IMR-90 (cell line): ENCODE measurements around the gene LRPAP1.
"Not testable (repeated sequence)": the region's sequence is repeated elsewhere in the genome, so short reads cannot be mapped to it uniquely, and the experiment has no call there.

Experiments used
- BHLHE40 ChIP-seq: fragments of 150-350 bp; IDR thresholded peaks from 2 replicates; pipeline ENCODE4 v1.6.1; 2016; ENCODE audit warnings: mild to moderate bottlenecking, low read depth, low read length
- CEBPB ChIP-seq: IDR thresholded peaks from 2 replicates; pipeline ENCODE4 v1.6.1; 2012; ENCODE audit warnings: low read depth, low read length, improper control_type of control experiment
- CHD1 ChIP-seq: IDR thresholded peaks from 2 replicates; pipeline ENCODE4 v1.6.1; 2012; ENCODE audit warnings: low read depth, low read length, improper control_type of control experiment
- CTCF ChIP-seq: conservative IDR thresholded peaks from 2 replicates; pipeline ENCODE4 v1.5.1; 2012; ENCODE audit warnings: mild to moderate bottlenecking, low read depth, low read length, improper control_type of control experiment
- MAFK ChIP-seq: IDR thresholded peaks from 2 replicates; pipeline ENCODE4 v1.6.1; 2012; ENCODE audit warnings: low read depth, low read length, improper control_type of control experiment
- MAZ ChIP-seq: IDR thresholded peaks from 2 replicates; pipeline ENCODE4 v1.6.1; 2012; ENCODE audit warnings: low read depth, mild to moderate bottlenecking, low read length, improper control_type of control experiment, moderate library complexity, borderline replicate concordance
- MXI1 ChIP-seq: IDR thresholded peaks from 2 replicates; pipeline ENCODE4 v1.6.1; 2012; ENCODE audit warnings: low read depth, mild to moderate bottlenecking, low read length, moderate library complexity, borderline replicate concordance
- NFE2L2 ChIP-seq: fragments of 150-350 bp; IDR thresholded peaks from 2 replicates; pipeline ENCODE4 v1.6.1; 2016; ENCODE audit warnings: low read depth, mild to moderate bottlenecking, low read length
- POLR2A ChIP-seq: IDR thresholded peaks from 2 replicates; pipeline ENCODE4 v1.6.1; 2012; ENCODE audit warnings: mild to moderate bottlenecking, low read depth, low read length
- RAD21 ChIP-seq: IDR thresholded peaks from 2 replicates; pipeline ENCODE4 v1.6.1; 2012; ENCODE audit warnings: low read length, improper control_type of control experiment
- RCOR1 ChIP-seq: IDR thresholded peaks from 2 replicates; pipeline ENCODE4 v1.6.1; 2012; ENCODE audit warnings: mild to moderate bottlenecking, low read length, improper control_type of control experiment; ENCODE audit not compliant: insufficient replicate concordance
- RFX5 ChIP-seq: IDR thresholded peaks from 2 replicates; pipeline ENCODE4 v1.8.0; 2012; ENCODE audit warnings: low read depth, mild to moderate bottlenecking, low read length, moderate library complexity
- SMC3 ChIP-seq: fragments of 150-350 bp; IDR thresholded peaks from 2 replicates; pipeline ENCODE4 v1.6.1; 2016; ENCODE audit warnings: low read depth, mild to moderate bottlenecking, antibody characterized with exemption, low read length, moderate library complexity
- TF ChIP-seq, protein P1 (sequence below): fragments of 150-350 bp; IDR thresholded peaks from 2 replicates; pipeline ENCODE4 v1.6.1; 2016; ENCODE audit warnings: low read depth, mild to moderate bottlenecking, low read length, moderate library complexity, borderline replicate concordance

DNA sequence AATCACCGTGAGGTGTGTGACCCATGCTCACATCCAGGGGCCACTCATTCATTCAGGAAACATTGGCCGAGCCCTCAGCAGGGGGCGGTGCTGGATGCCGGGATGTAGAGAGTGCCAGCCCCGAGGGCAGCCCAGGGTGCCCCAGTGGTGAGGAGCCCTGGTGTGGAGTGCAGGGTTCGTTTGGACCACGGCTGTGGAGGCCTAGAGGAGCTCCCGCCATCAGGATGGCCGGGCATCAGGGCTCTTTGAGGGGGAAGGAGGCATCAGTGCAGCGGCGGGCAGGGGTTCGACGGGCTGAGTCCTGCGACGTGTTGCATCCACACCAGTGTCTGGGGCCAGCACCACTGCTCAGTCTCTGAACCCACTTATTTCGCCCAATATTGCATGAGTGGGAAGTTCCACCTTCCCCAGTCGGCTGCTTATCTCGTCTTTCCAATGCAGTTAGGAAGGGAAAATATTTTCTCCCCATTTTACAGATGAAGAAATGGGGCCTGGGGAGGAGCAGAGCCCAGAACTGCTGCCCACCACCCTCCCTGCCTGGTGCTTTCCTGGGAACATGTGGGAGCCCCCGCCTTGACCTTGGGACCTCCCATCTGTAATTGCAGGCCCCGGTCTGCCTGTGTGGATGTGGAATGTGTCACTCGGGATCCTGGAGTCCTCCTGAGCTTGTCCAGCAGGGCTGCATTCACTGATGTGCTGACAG is 16.9 kb upstream of the LRPAP1 start:
- not testable (repeated sequence) for TF ChIP-seq CTCF, NFE2L2, CHD1, MAFK, POLR2A, MXI1, RCOR1, RFX5, CEBPB, BHLHE40, MAZ, RAD21, SMC3
- TF ChIP-seq, protein P1, sequence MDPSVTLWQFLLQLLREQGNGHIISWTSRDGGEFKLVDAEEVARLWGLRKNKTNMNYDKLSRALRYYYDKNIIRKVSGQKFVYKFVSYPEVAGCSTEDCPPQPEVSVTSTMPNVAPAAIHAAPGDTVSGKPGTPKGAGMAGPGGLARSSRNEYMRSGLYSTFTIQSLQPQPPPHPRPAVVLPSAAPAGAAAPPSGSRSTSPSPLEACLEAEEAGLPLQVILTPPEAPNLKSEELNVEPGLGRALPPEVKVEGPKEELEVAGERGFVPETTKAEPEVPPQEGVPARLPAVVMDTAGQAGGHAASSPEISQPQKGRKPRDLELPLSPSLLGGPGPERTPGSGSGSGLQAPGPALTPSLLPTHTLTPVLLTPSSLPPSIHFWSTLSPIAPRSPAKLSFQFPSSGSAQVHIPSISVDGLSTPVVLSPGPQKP, result not testable (repeated sequence)
